Measurements from ENCODE around the gene ASRGL1. TPM values are rescaled to one million over a fixed set of nuclear protein-coding genes. Genes with fewer than 3 reads are reported as not detected.

The ASRGL1 gene
- total and polyA plus RNA-seq, 2 of the 13 experiments (the other 11 are each of a cell fraction or from before 2014, with no cell fraction given) = 50.8 to 97.5 TPM

- intact Hi-C loops (cut with micrococcal nuclease; ENCODE audit: unreplicated experiment) (no loop called here), in situ Hi-C loops (cut with HindIII; ENCODE audit: extremely low pct_ligation_motif_present, low pct_unique_long_range_greater_than_20kb) (no loop called here)
- no peak overlapping the region for H3K4me2 ChIP-seq (ENCODE audit: low read depth, low read length)
- ATAC-seq (no peak), FAIRE-seq (no peak), DNase-seq (ENCODE audit: low spot score) (no peak)
- no peaks in the 10 kb centered on the region for H3K27me3 ChIP-seq (ENCODE audit: control insufficient read depth in 1 of 2, insufficient read depth in 2 of 2, low read length in 2 of 2)
- H4K20me1 ChIP-seq (ENCODE audit: insufficient read depth, low read length) = no peaks in the 10 kb centered on the region
- no TSS peak for BruUV-seq (replicated peaks)
- no peak overlapping the region for H2AFZ ChIP-seq (ENCODE audit: low read length)
- WGBS (ENCODE audit: low lambda C conversion rate) = 94% methylated on average over 37 of the region's 39 CpGs
- no peak overlapping the region for H3K27ac ChIP-seq (ENCODE audit: extremely low read length, insufficient read depth, low read length)
- no peaks in the 10 kb centered on the region; a peak in 2 of 5 replicates for H3K36me3 ChIP-seq (replicated peaks in 1 of 2; ENCODE audit: control insufficient read depth in 1 of 2, insufficient read depth in 2 of 2, low read length in 2 of 2)
- H3K4me1 ChIP-seq (ENCODE audit: insufficient read depth, low read length) = no peaks in the 10 kb centered on the region
- ChIA-PET POLR2A (interaction anchor here (0.6 kb wide), 1 partner anchor 335 kb away, joined by 4 read pairs; no protein-coding TSS in a partner anchor), CTCF (ENCODE audit: low intra/inter-chr PET ratio, low total read pairs) (no interaction called here)
- no peak overlapping the region for H3K4me3 ChIP-seq (replicated peaks in 1 of 3; ENCODE audit: insufficient read depth in 1 of 3, low read depth in 2 of 3, low read length in 3 of 3)
- no peak overlapping the region for H3K9ac ChIP-seq (ENCODE audit: insufficient read depth, low read depth, low read length)
- H3K79me2 ChIP-seq (ENCODE audit: insufficient read depth, low read length) = no peaks in the 10 kb centered on the region
- TF ChIP-seq, protein P1, sequence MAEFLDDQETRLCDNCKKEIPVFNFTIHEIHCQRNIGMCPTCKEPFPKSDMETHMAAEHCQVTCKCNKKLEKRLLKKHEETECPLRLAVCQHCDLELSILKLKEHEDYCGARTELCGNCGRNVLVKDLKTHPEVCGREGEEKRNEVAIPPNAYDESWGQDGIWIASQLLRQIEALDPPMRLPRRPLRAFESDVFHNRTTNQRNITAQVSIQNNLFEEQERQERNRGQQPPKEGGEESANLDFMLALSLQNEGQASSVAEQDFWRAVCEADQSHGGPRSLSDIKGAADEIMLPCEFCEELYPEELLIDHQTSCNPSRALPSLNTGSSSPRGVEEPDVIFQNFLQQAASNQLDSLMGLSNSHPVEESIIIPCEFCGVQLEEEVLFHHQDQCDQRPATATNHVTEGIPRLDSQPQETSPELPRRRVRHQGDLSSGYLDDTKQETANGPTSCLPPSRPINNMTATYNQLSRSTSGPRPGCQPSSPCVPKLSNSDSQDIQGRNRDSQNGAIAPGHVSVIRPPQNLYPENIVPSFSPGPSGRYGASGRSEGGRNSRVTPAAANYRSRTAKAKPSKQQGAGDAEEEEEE (CRISPR knock-in tag; IDR thresholded peaks at IDR 0.05; ENCODE audit: borderline replicate concordance) = no peak
- TF ChIP-seq JDP2 (CRISPR knock-in tag; IDR thresholded peaks at IDR 0.05; ENCODE audit: borderline replicate concordance) (no peak), SRSF9 (IDR thresholded peaks at IDR 0.05; ENCODE audit: borderline replicate concordance, insufficient read depth, low read depth, low read length, poor library complexity, severe bottlenecking) (no peak), ZNF557 (CRISPR knock-in tag; IDR thresholded peaks at IDR 0.05) (no peak), ZNF546 (CRISPR knock-in tag; conservative IDR thresholded peaks at IDR 0.05) (no peak)
- TF ChIP-seq, protein P2, sequence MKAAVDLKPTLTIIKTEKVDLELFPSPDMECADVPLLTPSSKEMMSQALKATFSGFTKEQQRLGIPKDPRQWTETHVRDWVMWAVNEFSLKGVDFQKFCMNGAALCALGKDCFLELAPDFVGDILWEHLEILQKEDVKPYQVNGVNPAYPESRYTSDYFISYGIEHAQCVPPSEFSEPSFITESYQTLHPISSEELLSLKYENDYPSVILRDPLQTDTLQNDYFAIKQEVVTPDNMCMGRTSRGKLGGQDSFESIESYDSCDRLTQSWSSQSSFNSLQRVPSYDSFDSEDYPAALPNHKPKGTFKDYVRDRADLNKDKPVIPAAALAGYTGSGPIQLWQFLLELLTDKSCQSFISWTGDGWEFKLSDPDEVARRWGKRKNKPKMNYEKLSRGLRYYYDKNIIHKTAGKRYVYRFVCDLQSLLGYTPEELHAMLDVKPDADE (CRISPR knock-in tag; IDR thresholded peaks at IDR 0.05) = no peak
- no peaks in the 10 kb centered on the region; the same call in 1 of the 2 replicates for H3K9me3 ChIP-seq (ENCODE audit: low read length)
Measured at GRCh38 chr11:62370743-62371440, 33.6 kb downstream of the ASRGL1 start.

Measured in HepG2 (cell line).